NB4 (cell line): Measurements from ENCODE around the gene TMEM9.
A peak's percentile ranks its signal among the peaks of the same experiment; 100 is the strongest.

Experiments used
- DNase-seq: peaks from one replicate; pipeline ENCODE4 v3.0.0; 2010; ENCODE audit warnings: low read depth
- H3K4me3 ChIP-seq: one replicate; pipeline ENCODE4 v1.5.1; 2011; ENCODE audit warnings: mild to moderate bottlenecking, low read depth, low read length, moderate library complexity
- MYC ChIP-seq: IDR thresholded peaks from 2 replicates; pipeline ENCODE4 v1.6.1; 2011; ENCODE audit warnings: low read depth, low read length
- POLR2A ChIP-seq: IDR thresholded peaks from 2 replicates; pipeline ENCODE4 v1.6.1; 2011; ENCODE audit warnings: mild to moderate bottlenecking; ENCODE audit not compliant: insufficient read length; ENCODE audit errors: extremely low read depth
- TF ChIP-seq, protein P1 (sequence below): IDR thresholded peaks from one replicate; pipeline ENCODE4 v1.5.1; 2012; ENCODE audit warnings: low read depth, low read length
- TF ChIP-seq, protein P2 (sequence below): IDR thresholded peaks from 2 replicates; pipeline ENCODE4 v1.6.1; 2011; ENCODE audit warnings: low read depth, low read length

The TMEM9 gene

DNA sequence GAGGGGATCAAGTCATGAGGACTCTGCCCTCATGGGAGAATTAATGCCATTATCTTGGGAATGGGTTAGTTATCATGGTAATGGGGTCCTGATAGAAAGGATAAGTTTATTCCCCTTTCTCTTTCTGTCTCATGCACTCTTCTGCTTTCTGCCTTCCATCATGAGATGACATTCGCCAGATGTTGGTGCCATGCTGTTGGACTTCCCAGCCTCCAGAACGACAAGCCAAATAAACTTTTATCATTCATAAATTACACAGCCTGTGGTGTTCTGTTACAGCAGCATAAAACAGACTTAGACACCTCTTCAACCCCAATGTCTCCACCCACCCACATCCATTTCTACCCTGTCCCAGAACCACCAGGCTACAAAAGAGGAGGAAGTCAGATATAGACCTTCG, 24.4 kb upstream of the TMEM9 start:
- TF ChIP-seq, protein P1, sequence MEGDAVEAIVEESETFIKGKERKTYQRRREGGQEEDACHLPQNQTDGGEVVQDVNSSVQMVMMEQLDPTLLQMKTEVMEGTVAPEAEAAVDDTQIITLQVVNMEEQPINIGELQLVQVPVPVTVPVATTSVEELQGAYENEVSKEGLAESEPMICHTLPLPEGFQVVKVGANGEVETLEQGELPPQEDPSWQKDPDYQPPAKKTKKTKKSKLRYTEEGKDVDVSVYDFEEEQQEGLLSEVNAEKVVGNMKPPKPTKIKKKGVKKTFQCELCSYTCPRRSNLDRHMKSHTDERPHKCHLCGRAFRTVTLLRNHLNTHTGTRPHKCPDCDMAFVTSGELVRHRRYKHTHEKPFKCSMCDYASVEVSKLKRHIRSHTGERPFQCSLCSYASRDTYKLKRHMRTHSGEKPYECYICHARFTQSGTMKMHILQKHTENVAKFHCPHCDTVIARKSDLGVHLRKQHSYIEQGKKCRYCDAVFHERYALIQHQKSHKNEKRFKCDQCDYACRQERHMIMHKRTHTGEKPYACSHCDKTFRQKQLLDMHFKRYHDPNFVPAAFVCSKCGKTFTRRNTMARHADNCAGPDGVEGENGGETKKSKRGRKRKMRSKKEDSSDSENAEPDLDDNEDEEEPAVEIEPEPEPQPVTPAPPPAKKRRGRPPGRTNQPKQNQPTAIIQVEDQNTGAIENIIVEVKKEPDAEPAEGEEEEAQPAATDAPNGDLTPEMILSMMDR, result no peak
- TF ChIP-seq, protein P2, sequence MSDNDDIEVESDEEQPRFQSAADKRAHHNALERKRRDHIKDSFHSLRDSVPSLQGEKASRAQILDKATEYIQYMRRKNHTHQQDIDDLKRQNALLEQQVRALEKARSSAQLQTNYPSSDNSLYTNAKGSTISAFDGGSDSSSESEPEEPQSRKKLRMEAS, result no peak
- no peak for TF ChIP-seq MYC
- no peak for TF ChIP-seq POLR2A
- no peak for DNase-seq
- no peak overlapping the region for H3K4me3 ChIP-seq

DNA sequence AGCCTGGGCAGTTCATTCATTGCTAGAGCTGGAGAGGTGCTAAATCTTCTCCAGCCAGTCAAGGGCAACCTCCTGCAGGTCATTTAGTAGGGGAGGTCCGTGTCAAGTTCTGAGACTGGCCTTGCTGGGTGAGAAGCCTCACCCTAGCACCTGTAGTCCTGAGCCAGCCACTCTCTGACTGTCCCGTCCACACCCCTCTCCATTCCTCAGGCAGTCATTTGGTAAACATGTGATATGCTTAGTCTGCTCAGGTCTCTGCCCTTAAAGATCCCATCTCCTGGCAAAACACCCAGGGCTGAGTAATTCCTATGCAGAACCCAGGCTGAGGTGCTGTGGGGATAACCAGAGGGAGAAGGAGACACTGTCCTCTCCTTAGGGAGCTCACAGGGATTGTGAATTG, 22.7 kb upstream of the TMEM9 start:
- TF ChIP-seq MYC, result no peak
- TF ChIP-seq, protein P2, result no peak
- TF ChIP-seq, protein P1, result no peak
- no peak for TF ChIP-seq POLR2A
- no peak overlapping the region for H3K4me3 ChIP-seq
- DNase-seq, result no peak

DNA sequence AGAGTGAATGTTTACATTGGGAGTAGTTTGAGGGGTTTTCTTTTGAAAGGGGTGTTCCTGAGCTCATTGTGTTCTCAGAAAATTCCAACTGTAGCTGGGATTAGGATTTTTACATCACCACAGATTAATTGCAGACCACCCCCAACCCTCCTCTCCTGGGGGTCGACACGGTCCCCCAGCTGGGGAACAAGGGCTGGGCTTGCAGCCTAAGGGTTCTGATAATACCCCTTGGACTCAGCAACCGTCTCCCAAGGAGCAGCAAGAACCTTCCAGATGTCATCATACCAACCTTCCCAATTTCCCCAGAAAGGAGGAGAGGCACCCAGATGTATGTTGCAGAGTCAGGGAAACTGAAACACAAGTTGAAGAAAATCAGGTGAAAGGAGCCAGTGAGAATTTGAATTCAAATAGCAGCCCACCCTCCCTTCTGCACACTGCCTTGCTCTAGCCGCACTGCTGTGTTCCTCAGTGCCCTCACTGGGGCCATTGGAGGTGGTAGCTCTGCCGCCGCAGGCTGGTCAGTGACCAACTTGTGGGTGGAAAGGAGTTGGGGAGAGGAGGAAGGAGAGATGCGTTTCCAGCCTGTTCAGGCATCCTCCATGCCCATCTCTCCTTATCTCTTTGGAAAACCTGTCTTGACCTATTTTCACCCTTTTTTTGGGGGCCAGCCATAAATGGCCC, 21.7 kb upstream of the TMEM9 start:
- H3K4me3 ChIP-seq, result no peak overlapping the region
- no peak for DNase-seq
- TF ChIP-seq, protein P2, result no peak
- TF ChIP-seq POLR2A, result no peak
- TF ChIP-seq, protein P1, result no peak
- TF ChIP-seq MYC, result no peak

DNA sequence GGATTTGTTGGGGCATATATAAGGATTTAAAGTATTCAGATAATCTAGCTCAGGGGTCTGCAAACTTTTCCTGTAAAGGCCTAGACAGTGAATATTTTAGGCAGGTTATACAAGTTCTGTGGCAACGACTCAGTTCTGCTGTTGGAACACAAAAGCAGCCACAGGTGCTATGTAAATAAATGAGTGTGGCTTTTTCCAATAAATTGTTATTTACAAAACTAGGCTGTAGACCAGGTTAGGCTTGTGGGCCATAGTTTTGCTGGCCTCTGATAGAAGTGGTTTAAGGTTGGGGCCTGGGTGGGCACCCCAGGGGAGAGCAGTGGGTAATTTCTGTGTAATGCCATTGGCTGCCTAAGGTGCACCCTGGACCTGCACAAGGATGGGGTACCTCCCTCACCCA, 19.5 kb upstream of the TMEM9 start:
- TF ChIP-seq POLR2A (no peak), MYC (no peak)
- TF ChIP-seq, protein P1, result no peak
- TF ChIP-seq, protein P2, result no peak
- H3K4me3 ChIP-seq, result no peak overlapping the region
- no peak for DNase-seq

DNA sequence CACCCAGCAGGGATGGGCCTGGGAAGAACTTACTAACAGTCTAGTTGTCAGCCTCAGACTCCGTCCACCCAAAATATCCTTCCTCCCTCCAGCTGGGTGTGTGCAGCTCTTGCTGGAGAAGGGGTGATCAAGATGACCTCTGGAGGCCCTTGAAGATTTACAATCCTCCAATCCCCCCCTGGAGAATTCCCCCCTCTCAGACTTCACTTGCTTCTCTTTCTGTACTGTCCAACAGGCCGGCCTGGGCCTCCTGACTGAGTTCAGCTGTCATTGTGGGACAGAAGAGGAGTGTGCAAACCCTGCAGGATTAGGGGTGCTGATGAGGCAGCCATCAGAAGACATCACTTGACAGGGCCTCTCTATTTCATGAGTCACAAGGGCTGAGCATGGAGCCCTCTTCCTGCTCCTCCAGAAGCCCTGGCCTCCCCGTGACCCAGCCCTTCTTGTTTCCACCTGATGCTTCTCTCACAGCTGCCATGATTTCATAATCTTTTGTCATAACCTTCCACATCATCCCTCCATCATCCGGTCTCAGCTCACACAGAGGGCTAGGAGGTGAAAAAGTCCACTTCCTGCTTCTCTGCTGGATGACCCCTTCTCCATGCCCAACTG, 18.8 kb upstream of the TMEM9 start:
- TF ChIP-seq POLR2A (no peak), MYC (no peak)
- TF ChIP-seq, protein P1, result no peak
- TF ChIP-seq, protein P2, result no peak
- DNase-seq, result peak; percentile 26

More for the DNA sequence above, 18.8 kb upstream of the TMEM9 start:
- H3K4me3 ChIP-seq, result no peak overlapping the region
